Epithelial cell of prostate (primary cell): ENCODE results near the gene UBR4.

Source experiments
- DNase-seq: peaks from one replicate; pipeline ENCODE4 v3.0.0-alpha.2; 2011; ENCODE audit warnings: low read depth, low spot score
- H3K27ac ChIP-seq: fragments of 450-650 bp; 2 replicates; pipeline ENCODE4 v1.5.1; 2017; ENCODE audit warnings: mild to moderate bottlenecking

UBR4 gene

DNA sequence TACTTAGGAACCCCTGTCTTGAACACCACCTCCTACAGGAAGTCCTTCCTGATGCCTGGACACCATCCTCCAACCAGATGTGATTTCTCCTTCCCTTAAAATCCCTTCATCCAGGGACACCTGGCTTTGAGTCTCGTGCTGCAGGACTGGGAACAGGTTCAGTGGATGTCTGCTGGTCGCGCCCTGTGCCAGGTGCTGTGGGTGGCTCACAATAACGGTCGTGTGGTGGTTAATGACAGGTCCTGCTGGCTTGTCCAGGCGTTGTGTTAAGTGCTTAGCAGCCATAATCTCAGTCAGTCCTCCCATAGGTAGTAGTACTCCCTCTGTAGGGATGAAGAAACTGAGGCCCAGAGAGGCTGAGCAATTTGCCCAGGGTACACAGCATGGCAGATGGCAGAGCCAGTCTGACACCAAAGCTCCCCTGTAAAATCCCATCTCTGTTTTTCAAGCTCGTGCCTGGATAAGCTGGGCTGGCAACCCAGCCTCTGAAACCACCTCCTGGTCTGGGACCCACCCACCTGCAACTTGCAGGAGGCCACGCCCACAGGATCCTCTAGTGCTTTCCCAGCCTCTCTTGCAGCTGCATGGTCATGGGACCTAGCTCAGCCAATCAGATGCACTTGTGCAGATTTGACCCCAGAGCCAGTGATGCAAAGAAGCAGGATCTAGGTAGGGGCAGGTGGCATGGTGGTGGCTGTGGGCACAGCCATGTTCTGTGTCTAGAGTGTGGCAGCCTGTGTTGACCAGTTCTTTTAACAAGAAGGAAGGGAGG lies 147.6 kb downstream of the UBR4 start:
- no peak overlapping the region for H3K27ac ChIP-seq
- no peak for DNase-seq

DNA sequence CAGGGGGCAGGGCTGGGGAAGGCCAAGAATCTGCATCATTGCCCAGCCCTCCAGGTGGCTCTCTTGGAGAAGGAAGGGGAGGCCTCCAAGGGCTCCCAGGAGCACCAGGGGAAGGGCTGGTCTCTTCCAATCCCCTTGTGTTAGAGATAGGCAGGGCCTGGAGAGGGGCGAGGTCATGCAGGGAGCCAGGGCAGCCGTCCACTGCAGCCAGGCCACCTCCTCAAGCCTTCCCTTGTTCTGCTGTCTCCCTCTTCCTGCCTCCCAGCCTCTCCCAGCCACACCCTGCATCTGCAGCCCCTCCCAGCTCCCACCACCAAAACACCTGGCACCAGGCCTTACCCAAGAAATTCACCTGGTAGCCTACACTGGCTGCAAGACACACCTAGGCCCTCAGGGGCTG lies 148.3 kb downstream of the UBR4 start:
- H3K27ac ChIP-seq, result no peak overlapping the region
- DNase-seq, result no peak

DNA sequence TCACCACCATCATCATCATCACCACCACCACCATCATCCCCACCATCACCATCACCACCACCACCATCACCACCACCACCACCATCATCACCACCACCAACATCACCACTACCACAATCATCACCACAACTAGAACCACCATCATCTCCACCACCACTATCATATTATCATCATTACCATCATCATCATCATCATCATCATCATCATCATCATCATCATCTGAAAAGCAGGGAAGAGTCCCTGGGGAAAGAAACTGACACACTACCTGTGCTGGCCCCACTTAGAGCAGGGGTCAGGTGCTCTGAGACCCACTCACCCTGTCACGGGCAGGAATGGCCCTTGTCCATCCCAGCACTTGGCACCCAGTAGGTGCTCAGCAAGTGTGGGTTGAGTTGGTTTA lies 148.7 kb downstream of the UBR4 start:
- H3K27ac ChIP-seq, result no peak overlapping the region
- no peak for DNase-seq

DNA sequence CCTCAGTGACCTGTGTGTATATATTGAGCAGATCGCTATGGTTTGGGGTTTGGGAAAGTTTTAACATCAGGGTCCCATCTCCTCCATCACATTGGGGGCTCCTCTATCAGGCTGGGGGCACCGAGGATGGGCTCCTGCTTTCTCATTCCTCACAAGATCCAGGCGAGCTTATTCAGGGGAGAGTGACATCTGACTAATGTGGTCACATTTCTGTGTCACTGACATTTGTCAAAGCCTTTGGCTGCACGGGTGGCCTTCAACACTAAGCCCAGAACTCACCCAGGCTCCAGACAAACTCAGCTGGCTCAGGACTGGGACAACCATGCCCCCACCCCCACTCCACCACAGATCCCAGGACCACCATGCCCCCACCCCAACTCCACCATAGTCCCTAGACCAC lies 150.3 kb downstream of the UBR4 start:
- DNase-seq, result no peak
- no peak overlapping the region for H3K27ac ChIP-seq

DNA sequence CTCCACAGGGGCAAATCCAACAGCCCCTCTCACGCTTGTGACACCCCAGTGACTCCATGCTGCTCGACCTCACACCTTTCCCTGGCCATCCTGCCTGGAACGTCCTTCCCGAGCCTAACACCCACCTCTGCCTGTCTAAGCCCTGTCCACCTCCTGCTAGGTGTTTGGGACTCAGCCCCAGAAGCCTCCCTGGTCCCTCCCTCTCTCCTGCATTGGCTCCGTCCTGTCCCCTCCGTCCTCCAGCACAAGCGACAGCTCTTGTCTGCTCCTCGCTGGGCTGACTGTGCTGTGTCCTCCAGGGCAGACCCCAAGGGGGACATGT lies 151.6 kb downstream of the UBR4 start:
- DNase-seq, result no peak
- H3K27ac ChIP-seq, result no peak overlapping the region

DNA sequence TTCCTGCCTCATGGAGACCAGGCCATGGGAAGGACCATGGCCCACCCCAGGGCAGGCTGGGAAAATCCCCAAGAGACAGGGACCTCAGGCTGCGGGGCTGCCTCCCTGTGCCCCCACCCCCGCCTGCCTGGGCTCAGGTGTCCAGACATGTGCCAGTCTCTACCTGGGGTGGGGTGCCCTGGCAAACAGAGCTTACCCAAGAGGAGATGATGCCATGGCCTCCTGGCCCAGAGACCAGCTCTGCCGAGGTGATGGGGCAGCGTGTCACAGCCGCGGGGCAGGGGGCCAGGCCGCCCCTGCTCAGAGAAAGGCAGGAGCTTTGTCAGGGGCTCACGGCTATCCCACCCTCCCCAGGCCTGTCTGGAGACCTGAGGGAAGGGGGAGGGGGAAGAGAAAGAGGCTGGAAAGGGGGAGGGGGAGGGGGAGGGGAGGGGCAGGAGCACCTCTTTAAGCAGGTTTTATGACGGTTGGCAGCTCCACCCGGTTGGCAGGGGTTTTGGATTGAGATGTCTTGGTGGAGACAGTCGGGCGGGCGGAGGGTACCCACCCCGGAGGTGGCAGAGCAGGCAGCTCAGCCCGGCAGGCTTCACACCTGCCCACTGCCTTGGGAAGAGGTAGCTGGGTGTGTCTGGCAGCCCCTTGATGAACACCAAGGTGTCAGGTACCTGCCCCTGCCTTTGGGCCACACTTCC lies 152.1 kb downstream of the UBR4 start:
- no peak for DNase-seq
- H3K27ac ChIP-seq, result no peak overlapping the region

DNA sequence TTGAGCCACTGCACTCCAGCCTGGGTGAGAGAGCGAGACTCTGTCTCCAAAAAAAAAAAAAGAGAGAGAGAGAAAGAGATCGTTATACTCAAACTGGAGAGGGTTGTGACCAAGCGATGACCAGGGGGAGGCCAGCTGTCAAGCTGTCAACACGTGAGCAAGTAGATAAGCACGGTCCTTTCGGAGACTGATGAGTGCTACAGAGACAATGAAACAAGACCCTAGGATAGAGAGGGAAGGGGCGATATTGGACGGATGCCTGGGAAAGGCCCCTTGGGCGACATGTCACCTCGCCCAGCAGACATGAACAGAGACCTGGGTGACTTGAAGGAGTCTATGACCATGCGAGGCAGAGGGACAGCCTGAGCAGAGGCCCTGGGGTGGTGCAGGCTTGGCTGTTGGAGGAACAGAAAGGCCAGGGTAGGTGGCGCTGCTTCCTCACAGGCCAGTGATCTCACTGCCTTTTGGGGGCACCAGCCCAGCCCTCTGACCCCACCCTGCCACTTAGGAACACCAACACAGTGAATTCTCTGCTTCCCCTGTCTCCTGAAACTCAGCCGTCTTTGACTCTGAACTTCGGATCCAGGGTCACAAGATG lies 152.8 kb downstream of the UBR4 start:
- DNase-seq, result no peak
- no peak overlapping the region for H3K27ac ChIP-seq

DNA sequence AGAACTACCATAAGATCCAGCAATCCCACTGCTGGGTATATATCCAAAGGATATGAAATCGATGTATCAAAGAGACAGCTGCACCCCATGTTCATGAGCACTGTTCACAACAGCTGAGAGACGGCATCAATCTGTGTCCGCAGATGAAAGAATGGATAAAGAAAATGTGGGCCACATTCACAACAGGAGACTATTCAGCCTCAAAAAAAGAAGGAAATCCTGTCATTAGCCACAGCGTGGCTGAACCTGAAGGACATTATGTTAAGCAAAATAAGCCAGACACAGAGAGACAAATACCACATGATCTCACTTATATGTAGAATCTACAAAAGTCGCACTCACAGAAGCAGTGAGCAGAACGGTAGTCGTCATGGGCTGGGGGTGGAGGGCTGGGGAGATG lies 154.4 kb downstream of the UBR4 start:
- no peak overlapping the region for H3K27ac ChIP-seq

DNA sequence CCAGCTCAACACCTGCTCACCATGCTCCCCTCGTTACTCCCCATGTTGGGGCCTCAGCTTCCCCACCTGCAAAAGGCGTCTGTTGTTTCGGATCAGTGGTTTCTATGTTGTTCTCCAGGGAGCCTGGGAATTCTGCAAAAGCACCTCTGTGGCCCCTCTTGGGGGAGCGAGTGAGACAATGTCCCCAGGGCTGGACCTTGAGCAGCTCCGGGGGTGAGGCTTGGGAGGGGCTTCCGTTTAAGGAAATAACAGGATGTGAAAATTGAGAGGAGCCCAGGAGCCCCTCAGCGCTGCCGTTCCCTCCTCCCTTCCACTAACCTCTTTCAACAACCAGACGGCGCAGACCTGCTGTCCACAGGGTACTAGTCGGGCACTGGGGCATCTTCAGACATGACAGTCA lies 155.1 kb downstream of the UBR4 start:
- H3K27ac ChIP-seq, result no peak overlapping the region
- DNase-seq, result no peak

More for the DNA sequence above, 154.4 kb downstream of the UBR4 start:
- DNase-seq, result no peak

DNA sequence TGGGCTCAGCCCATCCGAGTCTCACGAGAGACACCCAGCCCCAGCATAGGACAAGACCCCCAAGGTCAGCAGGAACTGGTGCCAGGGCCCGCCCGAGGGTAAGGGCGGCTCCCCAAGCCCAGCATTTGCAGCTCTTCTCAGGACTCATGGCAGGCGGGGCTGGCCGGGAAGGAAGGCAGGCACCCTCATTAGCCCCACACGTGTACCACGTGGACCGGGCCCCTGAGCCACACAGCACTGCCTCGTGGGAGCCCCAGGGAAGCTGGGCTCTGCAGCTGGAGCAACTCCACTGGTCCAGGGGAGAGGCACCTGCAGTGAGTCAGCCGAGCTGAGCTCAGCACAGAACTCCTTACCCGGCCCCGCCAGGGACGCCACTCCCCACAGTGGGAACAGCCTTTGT lies 155.8 kb downstream of the UBR4 start:
- H3K27ac ChIP-seq, result no peak overlapping the region
- DNase-seq, result no peak

DNA sequence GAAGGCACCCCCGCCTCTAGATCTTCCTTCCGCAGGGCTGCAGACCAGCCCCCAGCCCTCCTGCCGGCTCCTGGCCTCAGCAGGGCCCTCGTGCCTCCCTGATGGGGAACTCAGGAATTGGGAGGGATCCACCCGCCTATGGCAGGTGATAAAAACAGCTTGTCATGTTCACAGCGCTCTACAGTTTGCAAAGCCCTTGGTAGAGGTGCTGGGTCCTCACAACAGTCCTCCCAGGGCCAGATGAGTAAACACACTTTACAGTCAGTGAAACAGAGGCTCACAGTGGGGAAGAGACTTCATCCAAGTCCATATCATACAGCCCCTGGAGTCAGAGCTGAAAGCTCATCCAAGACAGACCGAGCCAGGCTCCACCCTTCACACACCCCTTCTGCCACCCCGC lies 156.6 kb downstream of the UBR4 start:
- H3K27ac ChIP-seq, result no peak overlapping the region
- DNase-seq, result no peak

DNA sequence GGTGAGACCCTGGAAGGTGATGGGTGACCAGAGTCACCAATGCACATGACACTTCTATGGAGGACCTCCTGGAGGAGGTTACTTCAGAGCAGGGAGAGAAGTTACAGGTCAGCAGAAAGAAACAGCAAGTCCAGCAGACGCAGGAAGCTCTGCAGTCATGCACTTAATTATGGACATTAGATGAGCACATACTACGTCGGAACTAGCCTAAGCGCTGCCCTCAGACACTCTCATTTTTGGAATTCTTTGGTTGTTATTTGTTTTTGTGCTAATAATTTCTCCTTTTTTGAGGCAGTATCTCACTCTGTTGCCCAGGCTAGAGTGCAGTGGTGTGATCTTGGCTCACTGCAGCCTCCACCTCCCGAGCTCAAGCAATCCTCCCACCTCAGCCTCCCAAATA lies 160.3 kb downstream of the UBR4 start:
- DNase-seq, result no peak
- no peak overlapping the region for H3K27ac ChIP-seq

DNA sequence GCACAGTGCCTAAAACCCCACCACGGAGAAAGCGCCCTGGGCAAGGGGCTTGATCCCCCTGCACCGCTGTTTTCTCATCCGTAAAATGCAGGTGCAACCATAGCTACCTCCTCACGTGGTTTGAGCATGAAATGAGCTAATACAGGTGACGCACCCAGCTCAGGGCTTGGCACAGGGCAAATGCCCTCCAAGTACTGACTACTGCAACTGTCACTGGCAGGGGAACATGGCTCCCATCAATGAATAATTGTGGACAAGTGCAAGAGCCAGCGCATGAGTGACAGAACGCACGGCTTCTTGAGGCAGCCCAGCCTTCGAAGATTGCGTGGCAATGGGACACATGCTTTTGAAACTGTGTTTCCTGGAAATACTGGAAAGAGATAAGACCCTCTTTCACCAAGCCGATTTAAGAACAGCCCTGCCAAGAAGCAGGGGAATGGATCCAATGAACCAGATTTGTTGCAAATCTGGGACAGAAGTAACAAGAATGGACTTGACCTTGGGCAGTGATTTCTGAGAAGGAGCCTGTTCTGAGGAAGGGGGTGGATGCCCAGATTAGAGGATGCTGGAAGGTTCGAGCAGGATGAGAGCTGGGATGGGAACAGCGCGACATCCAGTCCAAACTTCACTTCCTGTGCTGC lies 160.8 kb downstream of the UBR4 start:
- no peak for DNase-seq
- no peak overlapping the region for H3K27ac ChIP-seq

DNA sequence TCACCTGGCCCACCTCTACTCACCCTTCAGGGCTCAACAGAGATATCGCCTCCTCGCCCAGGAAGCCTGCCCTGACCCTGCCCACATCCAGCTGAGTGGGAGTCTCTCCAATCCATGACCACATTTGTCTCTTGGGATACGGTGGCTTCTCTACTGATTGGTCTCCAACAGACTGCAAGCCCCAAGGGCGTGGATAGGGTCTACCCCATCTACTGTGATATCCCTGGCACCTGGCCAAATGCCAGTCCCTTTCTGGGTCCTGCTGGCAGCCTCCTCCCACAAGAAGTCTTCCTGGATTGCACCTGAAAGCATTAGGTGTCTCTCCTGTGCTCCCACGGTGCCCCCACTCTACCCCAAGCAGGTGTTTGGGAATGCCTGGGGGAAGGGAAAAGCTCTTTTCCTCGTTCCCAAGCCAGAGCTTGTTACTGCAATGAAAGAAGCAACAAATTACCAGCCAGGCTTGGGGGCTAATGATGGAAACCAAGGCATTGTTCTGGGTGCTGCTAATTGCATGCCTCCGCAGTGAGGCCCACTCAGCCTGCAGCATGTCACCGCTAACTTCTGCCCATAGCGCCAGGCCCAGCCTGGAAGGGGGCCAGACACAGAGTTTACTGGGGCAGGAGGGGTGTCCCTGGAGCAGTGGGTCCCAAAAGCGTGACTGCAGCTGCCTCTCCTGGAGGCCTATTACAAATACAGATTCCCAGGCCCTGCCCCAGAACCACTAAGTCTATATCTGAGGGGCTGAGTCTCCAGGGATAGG lies 162.9 kb downstream of the UBR4 start:
- H3K27ac ChIP-seq, result no peak overlapping the region
- DNase-seq, result no peak

DNA sequence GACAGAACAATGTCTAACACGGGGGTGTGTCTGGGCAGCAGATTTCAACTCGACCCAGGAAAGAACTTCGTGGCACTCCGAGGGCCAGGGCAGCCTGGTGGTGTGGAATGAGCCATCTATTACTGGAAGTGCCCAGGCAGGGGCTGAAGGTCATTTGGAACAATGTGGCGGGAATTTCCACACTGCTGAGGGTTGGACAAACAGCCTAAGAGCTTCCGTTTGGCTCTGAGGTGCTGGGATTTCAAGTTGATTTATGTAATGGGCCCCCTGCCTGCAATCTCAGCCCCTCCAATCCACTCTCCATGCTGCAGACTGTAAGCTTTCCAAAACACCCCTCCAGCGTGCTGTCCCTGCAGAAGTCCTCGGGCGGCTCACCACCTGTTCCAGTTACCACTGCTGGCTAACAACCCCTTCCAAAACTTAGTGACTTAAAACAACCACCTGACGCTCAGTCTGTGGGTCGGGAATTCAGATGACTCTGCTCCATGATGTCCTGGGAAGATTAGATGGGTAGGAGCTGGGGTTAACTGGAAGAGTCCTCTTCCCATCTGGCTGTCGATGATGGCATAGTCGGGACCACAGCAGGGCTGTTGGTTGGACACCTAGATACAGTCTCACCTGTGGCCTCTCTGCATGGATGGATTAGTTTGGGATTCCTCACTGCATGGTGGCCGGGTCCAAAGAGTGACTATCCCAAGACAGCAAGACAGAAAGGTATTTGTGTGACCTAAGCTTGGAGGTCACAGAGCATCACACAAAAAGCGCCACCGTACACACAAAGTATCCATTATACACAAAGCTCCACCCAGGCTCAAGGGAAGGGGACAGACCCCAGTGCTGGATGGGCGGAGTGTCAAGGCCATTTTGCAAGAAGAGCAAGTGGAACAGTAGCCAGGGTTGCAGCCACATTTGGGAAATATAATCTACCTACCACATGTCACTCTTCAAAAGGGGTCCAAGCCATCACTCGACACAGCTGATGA lies 163.9 kb downstream of the UBR4 start:
- no peak overlapping the region for H3K27ac ChIP-seq
- DNase-seq, result no peak

DNA sequence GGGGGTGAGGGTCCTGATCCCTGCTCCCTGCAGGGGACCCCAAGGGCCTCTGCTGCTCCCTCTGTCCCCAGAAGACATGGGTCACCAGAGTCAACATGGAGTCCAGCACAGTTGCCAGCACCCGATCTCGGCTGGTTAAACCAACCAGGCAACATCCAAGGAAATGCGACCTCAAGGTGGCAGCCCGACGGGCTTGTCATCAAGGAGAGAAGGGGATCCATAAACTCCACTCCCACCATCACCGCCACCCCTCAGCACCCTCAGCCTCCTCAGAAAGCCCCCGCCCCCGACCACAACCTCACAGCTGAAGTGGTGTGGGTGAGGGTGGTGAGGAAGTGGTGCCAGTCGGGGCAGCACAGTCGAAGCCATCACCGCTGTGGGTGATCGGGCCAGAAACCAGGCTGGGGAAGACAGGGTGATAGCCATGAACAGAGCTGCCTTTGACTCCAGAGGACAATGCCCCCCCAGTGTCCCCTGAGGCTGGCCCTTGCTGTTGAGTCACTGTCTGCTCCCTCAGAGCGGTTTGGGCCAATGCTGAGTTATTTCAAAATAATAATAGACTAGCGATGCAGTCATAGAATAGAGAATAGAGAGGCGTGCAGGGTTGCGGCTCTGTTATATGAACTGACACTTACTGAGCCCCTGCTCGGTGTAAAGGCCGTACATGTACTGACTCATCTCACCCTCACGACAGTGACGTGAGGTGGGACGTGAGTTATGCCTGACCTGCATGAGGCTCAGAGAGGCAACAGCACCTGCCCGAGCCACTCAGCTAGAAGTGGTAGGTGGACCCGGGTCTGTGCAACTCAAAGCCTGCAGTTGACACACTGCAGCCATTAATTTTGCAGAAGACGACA lies 164.9 kb downstream of the UBR4 start:
- DNase-seq, result no peak
- H3K27ac ChIP-seq, result no peak overlapping the region

DNA sequence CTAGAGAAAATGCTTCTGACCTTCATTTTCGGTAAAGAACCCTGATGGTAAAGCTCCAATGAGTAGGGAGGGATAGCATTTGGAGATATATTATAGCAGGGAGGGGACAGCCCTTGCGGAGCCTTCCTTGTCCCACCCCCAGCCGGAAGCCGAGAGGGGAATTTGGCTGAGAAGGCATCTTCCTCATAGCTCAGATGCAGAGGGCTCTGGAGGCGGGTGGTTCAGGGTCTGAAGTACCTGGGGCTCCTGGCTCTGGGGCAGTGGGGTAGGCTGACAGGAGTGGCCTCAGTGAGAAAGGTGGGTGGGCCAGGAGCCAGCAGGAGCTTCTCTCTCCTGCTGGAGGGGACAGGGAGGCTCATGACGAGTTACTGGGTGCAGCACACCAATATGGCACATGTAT lies 165.6 kb downstream of the UBR4 start:
- H3K27ac ChIP-seq, result no peak overlapping the region
- DNase-seq, result no peak

DNA sequence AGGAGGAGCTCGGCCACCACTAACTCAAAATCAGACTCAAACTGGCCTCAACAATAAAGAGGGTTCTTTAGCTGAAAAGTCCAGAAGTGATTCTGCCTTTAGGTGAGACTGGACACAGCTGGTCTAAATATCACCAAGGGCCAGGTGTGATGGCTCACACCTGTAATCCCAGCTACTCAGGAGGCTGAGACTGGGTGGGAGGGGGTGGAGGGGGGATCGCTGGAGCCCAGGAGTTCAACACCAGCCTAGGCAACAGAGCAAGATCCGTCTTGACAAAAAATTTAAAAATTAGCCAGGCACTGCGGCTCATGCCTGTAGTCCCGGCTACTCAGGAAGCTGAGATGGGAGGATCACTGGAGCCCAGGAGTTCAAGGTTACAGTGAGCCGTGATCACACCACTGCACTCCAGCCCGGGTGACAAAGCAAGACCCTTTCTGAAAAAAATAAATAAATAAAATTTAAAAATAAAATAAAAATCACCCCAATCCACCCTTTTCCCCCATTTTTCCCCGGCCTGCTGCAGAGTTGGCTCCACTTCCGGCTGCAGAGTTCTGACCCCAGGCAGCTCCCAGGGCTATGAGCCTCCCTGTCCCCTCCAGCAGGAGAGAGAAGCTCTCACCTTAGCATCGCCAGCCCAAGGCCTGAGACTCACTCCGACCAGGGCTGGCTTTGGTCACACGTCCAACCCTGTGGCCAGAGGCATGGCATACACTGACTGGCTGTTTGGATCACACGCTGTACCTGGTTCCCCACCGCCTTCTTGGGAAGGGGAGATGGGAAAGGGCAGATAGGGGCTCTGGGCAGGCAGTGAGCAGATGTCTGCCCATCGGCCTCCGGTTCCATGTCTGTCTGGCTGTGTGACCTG lies 166.3 kb downstream of the UBR4 start:
- H3K27ac ChIP-seq, result no peak overlapping the region
- no peak for DNase-seq
